Neural crest cell (in vitro differentiated cells): ENCODE measurements around the gene HDAC8. TPM values are rescaled to one million over a fixed set of nuclear protein-coding genes. Genes with fewer than 3 reads are reported as not detected.

Experiments
- DNase-seq: peaks from one replicate; pipeline ENCODE4 v3.0.0; 2021; ENCODE audit warnings: low read depth, mixed read lengths, low spot score
- H3K27ac Mint-ChIP-seq: one replicate; pipeline ENCODE4 v1.8.0; 2021; ENCODE audit warnings: mild to moderate bottlenecking, mixed read lengths; ENCODE audit not compliant: unreplicated experiment
- H3K27me3 Mint-ChIP-seq: 2 replicates; pipeline ENCODE4 v1.8.0; 2021; ENCODE audit warnings: low read depth, mild to moderate bottlenecking, mixed read lengths
- H3K36me3 Mint-ChIP-seq: 2 replicates; pipeline ENCODE4 v1.8.0; 2021; ENCODE audit warnings: low read depth, mild to moderate bottlenecking, mixed read lengths
- H3K4me1 Mint-ChIP-seq: 2 replicates; pipeline ENCODE4 v1.8.0; 2021; ENCODE audit warnings: mixed read lengths
- H3K4me3 Mint-ChIP-seq: one replicate; pipeline ENCODE4 v1.8.0; 2021; ENCODE audit warnings: mild to moderate bottlenecking, mixed read lengths
- H3K9me3 Mint-ChIP-seq: 2 replicates; pipeline ENCODE4 v1.8.0; 2021; ENCODE audit warnings: mixed read lengths
- total RNA-seq: library from RNA; stranded (reverse); gene quantifications from 2 replicates; pipeline ENCODE4 v1.2.1, GENCODE V29; 2021
- TF ChIP-seq, protein P1 (sequence below): fragments of 200-600 bp; sonication (generic); conservative IDR thresholded peaks from 2 replicates; pipeline ENCODE4 v1.5.0; 2021; ENCODE audit warnings: antibody characterized with exemption, mild to moderate bottlenecking

The HDAC8 gene
- total RNA-seq, 1 donor from 2014 or later = 31.0 TPM

DNA sequence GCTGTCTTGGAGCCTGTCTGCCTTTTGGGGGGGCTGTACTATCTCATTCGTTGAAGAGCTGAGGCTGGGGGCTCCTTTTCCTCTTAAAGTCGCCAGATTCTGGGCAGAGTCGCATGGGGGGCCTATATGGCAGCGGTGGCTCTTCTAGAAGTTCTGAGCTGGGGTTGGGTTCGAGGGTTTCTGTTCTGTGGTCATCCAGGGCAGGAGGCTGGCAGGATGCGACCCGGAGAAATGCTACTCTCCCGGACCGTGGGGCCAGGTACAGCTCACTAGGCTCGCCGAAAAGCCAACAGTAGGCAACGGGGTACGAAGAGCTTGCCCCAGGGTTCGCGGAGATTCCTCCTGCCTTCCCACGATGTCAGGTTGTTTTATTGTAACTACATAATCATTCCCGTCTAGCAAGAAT is 265.0 kb downstream of the HDAC8 start:
- Mint-ChIP-seq H3K27ac (no peak overlapping the region), H3K9me3 (no peaks in the 10 kb centered on the region), H3K4me3 (peak overlapping the region; percentile 77), H3K4me1 (peaks cover 25% of the 10 kb centered on the region), H3K27me3 (peaks cover 59% of the 10 kb centered on the region), H3K36me3 (no peaks in the 10 kb centered on the region)
- TF ChIP-seq, protein P1, sequence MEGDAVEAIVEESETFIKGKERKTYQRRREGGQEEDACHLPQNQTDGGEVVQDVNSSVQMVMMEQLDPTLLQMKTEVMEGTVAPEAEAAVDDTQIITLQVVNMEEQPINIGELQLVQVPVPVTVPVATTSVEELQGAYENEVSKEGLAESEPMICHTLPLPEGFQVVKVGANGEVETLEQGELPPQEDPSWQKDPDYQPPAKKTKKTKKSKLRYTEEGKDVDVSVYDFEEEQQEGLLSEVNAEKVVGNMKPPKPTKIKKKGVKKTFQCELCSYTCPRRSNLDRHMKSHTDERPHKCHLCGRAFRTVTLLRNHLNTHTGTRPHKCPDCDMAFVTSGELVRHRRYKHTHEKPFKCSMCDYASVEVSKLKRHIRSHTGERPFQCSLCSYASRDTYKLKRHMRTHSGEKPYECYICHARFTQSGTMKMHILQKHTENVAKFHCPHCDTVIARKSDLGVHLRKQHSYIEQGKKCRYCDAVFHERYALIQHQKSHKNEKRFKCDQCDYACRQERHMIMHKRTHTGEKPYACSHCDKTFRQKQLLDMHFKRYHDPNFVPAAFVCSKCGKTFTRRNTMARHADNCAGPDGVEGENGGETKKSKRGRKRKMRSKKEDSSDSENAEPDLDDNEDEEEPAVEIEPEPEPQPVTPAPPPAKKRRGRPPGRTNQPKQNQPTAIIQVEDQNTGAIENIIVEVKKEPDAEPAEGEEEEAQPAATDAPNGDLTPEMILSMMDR = no peak
- no peak for DNase-seq

GRCh38 chrX:72306851-72307645 is 265.6 kb downstream of the HDAC8 start:
- Mint-ChIP-seq H3K27me3 (peaks cover 63% of the 10 kb centered on the region), H3K4me3 (peak overlapping the region; percentile 93), H3K27ac (no peak overlapping the region), H3K9me3 (no peaks in the 10 kb centered on the region), H3K4me1 (peaks cover 25% of the 10 kb centered on the region), H3K36me3 (no peaks in the 10 kb centered on the region)
- DNase-seq = peak; percentile 48
- TF ChIP-seq, protein P1 = no peak

GRCh38 chrX:72306085-72306801 is 266.4 kb downstream of the HDAC8 start:
- H3K27ac Mint-ChIP-seq = no peak overlapping the region
- peaks cover 25% of the 10 kb centered on the region for H3K4me1 Mint-ChIP-seq
- no peak for DNase-seq
- peak overlapping the region; percentile 93 for H3K4me3 Mint-ChIP-seq
- H3K36me3 Mint-ChIP-seq = no peaks in the 10 kb centered on the region
- no peaks in the 10 kb centered on the region for H3K9me3 Mint-ChIP-seq
- TF ChIP-seq, protein P1 = peak; percentile 26
- H3K27me3 Mint-ChIP-seq = peaks cover 63% of the 10 kb centered on the region

- Mint-ChIP-seq H3K4me1 (peaks cover 25% of the 10 kb centered on the region), H3K36me3 (no peaks in the 10 kb centered on the region), H3K4me3 (peak within 1 kb of the TSS; percentile 93), H3K9me3 (no peaks in the 10 kb centered on the region), H3K27ac (no peak within 1 kb of the TSS), H3K27me3 (peaks cover 68% of the 10 kb centered on the region)
- DNase-seq = no peak
- TF ChIP-seq, protein P1 = no peak
Measured at GRCh38 chrX:72305286-72306084, 267.2 kb downstream of the HDAC8 start, which contains the start of gene CITED1. CITED1 (minus strand) TSS chrX:72305914; CDS start chrX:72302869, 3,045 bp downstream.

DNA sequence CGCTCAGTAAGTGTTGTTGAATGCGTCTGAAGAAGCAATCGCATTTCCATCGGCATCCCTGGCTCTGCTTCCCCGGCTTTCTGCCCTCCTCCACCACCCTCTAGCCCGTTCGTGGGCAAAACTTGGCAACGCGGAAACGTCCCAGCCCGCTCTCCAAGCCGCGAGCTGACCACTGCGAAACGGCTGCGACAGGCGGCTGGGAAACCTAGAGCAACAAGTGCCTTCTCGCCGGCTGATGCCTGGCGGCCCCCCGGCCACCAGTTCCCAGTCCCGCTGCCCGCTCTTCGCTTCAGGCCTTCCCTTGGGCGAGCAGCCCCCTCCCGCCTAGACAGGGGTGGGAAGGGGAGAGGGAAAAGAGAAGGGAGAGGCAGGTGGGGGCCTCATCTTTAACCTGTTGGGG is 267.8 kb downstream of the HDAC8 start:
- peaks cover 25% of the 10 kb centered on the region for H3K4me1 Mint-ChIP-seq
- peak overlapping the region; percentile 85 for H3K4me3 Mint-ChIP-seq
- H3K27me3 Mint-ChIP-seq = peaks cover 67% of the 10 kb centered on the region
- TF ChIP-seq, protein P1 = no peak
- no peak overlapping the region for H3K27ac Mint-ChIP-seq
- no peak for DNase-seq
- H3K9me3 Mint-ChIP-seq = no peaks in the 10 kb centered on the region
- H3K36me3 Mint-ChIP-seq = no peaks in the 10 kb centered on the region
